GM19035 (cell line): ENCODE results near the gene NEUROD6.

Source experiments
- ATAC-seq: cut with Tn5 transposase; IDR thresholded peaks from one replicate; pipeline ENCODE4 v1.9.1; 2021; ENCODE audit not compliant: unreplicated experiment

The NEUROD6 gene

DNA sequence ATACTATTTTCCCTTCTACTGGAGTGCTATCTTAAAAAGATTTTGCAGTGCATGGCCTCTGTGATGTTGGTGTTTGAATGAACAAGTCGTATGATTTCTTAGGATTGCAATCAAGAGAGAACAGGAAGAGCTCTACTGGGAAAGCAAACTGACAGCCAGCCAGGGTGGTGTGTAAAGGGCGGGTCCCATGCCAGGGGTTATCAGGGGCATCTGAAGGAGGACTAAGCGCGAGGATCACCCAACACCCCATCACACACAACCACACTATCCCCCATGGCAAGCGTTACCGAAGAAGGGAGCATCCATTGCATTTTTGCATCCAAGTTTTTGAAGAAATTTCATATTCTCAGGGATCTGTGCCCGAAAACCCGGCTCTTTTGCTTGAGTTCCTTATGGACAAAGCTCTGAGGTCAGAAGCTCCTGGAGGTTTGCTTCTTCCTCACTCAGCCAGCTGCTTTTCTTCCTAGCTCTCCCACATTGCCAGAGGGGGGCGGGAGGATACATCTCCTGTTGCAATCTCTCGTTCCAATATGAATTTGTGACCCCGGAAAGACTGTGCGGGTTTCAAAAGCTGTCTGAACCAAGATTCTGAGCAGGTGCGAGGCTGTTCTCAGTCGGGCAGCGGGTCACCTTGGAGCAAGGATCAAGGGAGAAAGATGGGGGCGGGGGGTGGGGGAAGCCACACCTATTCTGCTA, 5.2 kb downstream of the NEUROD6 start:
- no peak for ATAC-seq

DNA sequence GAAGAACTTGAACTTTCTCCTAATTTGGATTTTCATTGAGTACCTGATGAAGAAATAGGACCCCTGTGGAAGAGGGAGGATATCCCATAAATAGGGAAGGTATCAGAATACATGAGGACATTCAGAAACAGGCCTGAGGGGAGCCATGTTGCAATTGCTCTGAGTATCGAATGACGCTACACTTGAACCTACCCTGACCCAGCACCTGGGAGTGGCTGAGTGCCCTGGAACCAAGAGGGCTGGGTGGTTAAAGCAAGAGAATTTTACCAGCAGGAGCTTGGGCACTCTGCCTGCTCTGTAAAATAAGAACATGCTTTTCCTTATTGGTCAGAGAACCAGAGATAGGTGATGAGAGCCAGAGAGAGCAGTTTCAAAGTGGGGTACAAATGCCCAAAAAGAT, 7.2 kb downstream of the NEUROD6 start:
- ATAC-seq: no peak

DNA sequence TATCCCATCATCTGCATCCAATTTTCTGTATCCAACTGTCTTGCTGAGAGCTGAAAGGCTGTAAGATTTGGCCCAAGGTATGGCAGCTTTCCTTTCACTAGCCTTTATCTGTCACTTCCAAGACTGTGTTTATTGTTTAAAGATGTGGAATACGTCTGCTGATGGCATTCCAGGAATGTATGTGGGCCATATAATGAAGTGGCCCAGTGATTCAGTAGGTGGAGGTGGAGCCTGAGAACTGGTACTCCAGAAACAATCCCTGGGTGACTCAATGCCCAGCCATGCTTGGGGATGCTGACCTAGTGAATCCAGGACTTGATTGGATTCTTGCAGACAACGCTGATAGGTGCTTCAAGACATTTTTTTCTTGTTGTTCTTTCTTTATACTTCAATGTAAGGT, 13.5 kb downstream of the NEUROD6 start:
- ATAC-seq: no peak

DNA sequence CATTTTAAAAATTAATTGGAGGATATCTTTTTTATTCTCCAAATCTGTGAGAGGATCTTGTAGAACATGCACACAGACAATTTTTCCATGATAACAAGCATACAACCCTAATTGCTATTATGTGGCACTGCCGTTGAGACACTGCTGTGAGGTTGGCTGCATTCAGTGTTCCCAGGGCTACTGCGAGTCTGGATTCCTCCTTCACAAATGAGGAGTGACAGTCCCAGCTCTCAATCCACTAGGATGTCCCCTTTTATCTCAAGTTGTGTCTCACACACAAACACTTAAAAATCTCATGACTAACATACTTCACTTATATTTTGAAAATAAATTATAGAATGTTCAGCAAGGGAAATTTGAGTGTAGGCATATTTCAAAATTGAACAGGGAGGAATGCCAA, 14.1 kb downstream of the NEUROD6 start:
- no peak for ATAC-seq

DNA sequence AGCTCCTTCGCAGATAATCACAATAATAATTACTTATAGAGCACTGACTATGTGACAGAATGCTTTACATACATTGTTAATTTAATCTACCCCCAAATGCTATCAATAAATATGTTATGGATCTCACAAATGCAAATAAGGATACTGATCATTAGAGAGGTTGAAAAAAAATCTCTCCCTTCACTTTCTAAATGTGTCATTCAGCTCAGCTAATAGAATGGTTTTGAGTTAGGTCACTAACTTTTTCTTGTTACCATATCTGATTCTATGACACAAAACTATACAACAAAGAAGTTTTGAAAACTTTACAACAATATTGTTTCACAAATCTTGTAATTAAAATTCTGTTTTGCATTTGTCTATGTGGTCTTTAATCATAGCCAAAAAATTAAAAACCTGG, 17.4 kb downstream of the NEUROD6 start:
- ATAC-seq: no peak

DNA sequence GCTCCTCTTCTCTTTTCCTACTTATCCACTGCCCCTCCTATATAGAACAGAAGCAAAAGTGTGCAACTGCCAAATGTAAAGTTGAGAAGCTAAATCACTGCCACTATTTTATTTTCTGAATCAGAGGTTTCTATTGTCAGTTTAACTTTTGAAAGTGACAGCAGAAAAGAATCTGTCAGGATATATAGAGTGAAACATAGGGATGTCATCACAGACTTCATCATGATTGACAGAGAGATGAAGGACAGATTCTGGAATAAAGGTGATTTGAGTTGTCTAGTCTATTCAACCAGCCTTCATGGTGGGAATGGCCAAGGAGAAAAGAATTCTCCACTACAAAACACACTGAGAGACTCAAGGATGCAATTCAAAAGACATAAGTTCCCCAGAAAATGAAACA, 19.9 kb downstream of the NEUROD6 start:
- no peak for ATAC-seq

DNA sequence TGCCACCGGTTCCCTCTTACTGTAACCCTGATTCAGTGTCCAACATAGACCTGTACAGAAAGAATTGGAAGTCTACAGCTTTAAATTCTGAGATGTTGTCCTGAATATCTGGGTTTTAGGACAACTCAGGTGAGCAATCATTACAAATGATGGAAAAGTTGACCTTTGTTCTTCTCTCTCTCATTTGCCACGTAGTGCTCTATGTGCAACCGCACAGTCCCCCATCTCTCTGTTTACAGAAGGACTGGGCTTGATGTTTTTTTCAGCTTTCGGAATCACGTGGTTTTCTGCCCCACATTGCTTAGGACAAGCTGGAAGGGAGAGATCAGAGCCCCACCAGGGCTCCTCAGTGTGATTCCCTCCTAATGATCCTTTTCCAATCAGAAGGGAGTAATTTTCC, 22.2 kb downstream of the NEUROD6 start:
- no peak for ATAC-seq

DNA sequence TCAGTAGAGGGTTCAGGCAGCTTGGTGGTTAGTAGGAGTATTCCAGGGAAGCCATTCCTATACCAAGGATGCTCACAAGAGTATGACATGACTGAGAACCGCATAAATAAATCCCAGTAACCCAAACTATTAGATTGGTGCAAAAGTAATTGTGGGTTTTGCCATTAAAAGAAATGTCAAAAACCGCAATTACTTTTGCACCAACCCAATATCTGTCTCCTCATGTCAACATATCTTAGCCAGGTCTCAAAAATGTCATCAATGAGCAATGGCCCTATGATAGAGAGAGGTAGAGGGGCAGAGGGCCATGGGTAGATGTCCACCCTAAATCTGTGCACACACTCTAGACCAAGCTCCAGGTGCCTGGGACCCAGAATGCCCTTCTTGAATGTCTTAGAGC, 23.6 kb downstream of the NEUROD6 start:
- ATAC-seq: no peak

DNA sequence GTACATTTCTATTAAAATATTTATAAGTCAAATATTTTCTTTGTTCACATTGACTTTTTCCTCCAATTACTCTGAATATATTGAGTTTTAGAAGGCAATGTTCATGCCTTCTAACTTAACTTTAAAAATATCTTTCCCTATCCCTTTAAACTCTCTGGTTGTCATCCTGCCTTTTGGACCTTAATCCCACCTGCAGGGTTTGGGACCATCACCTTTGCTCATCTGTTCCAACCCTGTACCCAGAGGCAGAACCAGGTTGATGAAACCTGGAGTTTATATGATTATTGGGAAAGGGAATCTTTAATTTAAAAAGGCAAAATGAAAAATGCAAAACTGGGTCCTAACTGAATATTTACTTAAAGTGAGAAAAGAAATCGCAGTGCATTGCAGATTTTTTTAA, 24.8 kb downstream of the NEUROD6 start:
- ATAC-seq: no peak

DNA sequence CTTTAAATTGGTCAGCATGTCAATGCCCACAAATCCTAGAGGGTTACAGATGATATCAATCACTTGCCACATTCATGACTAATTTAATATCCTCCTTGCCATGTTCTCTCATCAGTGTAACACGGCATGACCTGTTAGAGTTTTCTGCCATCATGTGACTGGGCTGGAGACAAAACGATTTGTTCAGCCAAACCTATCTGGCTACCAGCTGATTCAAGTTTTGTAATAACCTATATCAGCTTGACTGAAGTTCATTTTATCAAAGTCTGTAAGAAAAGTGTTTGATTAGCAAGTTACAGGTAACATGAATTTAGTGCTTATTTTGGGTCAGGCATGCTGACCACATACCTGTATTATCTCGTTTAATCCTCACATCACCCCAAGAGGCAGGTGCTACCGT, 25.7 kb downstream of the NEUROD6 start:
- ATAC-seq: no peak

DNA sequence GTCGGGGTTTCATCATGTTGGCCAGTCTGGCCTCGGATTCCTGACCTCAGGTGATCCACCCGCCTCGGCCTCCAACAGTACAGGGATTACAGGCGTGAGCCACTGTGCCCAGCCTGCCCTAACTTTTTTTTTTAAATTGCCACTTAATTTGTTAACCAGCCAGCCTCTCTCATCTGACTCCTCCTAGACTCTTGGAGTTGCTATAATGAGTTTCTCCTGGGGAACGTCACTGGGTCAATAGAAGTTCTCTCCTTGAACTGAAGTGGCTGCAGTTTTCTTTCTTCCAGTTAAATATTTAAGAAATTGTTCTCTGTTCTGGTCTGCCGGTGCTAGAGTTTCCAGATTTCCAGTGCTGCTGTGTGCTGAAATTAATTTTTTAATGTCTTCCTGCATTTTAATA, 27.6 kb downstream of the NEUROD6 start:
- ATAC-seq: no peak

DNA sequence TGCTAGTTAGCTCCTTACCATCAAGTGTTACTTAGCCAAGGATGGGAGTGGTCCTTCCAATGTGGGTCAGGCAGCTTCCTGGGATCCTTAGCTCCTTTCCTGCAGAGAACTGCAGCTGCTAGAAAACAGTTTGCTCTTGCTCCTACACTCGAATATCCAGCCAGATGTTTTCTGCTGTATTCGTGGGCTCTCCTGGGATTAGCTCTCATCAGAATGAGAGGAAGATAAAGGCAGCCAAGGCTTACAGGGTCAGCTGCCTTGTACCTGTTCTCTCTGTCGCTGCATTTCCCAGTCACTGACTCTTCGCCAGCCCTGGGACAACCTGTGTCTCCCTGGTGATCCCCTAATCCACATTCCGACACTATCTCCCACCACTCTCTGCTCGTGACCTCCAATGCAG, 29.0 kb downstream of the NEUROD6 start:
- no peak for ATAC-seq

DNA sequence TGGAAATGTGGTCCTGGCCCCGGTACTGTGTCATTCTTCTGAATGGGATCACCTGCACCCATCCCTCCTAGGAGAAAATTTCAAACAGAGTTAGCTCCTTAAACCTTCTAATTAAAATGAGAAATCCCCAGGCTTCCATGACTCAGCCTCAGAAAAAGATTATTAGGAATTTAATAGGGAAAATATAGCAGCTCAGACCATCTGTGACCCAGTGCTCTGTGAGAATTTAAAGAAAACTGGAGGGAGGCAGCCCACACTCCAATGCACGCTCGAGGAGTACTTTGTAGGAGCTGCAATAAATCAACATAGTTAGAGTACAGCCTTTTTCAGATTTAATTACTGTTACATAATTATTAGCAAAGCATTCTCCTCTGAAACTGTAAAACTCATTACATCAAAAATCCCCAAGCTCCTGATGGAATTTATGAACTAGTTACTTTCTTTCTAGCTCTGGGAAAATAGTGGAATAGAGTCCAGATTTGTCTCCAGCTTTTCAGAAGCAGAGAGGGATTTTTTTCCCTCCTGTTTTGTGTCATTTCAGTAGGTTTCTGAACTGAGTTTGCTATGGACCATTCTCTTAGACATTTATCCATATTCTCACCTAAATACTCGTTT, 30.1 kb downstream of the NEUROD6 start:
- ATAC-seq: no peak

DNA sequence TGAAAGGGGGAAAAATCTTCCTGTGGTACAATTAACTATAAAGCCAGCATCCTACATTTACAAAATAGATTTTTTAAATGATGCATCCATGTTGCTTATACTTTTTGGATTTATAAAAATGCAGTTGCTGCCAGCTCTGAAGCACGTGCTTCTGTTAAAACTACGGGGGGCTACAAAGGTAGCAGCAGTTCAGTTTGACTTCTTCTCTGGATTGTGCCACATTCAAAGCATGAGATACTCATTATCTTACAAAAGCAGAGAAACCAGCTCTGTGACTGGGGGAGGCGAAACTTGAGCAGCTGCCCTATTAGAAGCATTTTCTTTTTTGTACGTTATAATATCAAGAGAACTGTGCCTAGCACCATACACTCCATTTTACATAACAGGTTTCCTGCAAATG, 31.1 kb downstream of the NEUROD6 start:
- no peak for ATAC-seq

DNA sequence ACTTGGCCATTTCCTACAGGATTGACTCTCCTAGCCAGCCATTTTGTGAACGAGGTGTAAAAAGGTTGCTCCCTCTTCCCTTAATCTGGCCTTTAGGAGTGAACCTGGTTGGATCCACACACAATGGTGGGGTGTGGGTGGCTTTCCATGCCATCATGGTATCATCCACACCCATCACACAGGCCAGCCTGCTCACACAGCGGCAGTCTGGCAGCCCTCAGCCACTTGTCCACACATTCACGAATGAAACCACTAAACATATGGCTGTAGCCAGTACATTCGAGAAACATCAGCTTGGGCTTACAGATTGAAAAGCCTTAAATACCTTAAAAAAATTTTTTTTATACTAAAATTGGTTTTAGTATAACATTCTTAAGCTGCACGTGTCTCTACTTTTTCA, 31.9 kb downstream of the NEUROD6 start:
- ATAC-seq: no peak

DNA sequence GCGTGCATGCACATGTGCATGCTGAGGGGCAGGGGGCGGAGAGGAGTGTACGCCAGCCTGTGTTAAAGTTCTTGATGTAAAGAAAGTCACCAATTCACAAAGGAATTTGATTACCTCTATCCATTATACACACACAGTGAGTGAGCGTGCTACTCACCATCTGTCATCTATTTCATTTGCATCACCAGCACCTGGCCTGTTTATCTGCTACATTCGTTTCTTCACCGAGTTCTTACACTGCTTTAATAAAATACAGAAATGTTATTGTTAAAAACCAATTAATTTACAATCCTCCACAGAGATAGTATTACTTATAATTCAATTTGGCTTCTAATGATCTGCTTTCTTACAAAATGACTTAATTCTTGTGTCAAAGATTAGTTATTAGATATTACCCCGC, 32.6 kb downstream of the NEUROD6 start:
- ATAC-seq: no peak

DNA sequence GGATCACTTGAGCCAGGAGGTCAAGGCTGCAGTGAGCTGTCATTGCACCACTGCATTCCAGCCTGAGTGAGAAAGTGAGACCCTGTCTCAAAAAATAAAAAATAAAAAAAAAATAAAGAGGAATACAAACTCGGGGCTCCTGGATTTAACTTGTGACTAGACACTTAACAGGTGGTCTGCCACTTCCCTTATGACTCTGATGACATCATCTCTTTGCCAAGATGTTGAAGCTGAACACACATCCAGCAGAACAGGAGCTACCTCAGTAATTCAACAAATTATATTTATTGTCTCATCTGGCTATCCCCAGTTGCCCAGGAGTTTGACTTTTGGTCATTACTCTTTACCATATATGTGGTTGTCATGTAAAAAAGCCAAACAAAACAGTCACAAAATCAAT, 35.3 kb downstream of the NEUROD6 start:
- no peak for ATAC-seq

DNA sequence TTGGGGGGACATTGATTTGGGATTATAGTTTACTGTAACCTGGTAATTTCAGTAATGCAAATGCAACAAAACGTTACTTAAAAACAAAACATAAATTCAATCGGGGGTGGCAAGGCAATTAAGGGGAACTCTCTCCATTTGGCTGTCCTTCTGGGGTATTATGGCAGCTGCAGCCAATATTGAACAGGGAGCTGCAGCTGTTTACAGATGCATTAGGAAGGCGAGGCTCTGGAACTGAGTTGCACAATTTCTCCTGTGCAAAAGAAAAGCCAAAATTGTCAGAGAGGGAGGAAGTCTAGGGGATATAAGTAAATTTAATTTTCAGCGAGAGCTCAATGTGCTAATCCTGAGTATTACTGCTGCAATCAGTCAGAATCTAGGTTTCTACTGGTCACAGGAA, 36.1 kb downstream of the NEUROD6 start:
- ATAC-seq: no peak

DNA sequence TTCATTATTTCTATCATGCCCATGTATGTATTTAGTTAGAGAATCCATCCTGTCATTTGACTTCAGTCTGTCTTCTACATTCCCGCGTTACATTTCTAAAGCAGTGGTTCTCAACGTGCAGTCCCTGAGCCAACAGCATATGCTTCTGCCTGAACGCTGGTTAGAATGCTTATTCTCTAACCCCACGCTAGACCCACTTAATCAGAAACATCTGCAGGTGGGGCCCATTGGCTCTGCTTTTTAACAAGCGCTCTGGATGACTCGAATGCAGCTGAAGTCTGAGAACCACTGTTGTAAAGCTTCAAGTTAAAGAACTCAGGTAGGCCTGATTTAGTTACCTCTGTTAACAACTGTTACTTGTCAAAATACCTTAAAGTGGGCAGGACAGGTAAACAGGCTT, 38.2 kb downstream of the NEUROD6 start:
- ATAC-seq: no peak

DNA sequence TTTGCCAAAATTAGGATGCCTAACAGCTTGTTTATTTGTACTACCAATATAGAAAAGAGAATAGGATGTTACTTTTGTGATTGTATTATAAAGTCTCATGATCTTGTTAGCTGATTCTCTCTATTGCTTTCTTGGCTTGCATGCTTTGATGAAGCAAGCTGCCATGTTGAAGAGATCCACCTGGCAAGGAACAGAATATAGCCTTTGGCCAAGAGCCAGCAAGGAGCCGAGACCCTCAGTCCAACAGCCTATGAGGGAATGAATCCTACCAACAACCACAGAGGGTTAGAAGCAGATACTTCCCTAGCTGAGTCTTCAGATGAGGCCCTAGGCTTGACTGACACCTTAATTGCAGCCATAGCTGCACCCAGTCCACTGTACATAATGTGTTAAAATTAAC, 41.2 kb downstream of the NEUROD6 start:
- no peak for ATAC-seq

DNA sequence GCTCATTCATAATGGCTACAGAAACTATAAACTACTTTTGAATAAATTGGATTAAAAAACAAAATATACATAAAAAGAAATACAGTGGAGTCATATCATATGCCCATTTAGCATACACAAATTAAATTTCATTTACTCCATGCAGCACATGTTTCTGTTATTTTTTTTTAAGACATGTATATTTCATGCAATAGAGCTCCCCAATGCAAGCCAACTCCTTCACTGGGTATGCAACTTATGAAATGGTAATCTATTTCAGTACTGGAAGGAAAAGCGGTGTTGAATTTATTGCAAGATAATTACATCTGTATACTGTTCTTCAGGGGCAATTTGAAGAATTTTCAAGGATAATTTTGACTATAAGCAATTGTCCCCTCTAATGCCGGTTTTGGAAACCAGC, 49.9 kb downstream of the NEUROD6 start:
- no peak for ATAC-seq
